HEK293 (cell line): Measurements from ENCODE around the gene SERPINB11.

Experiments used
- CTCF ChIA-PET: fragments of 350-600 bp; formaldehyde crosslinking; extraction: SDS; loops from one replicate; lab custom pipeline; 2021; ENCODE audit warnings: antibody characterized with exemption; lab: Yijun Ruan, JAX
- POLR2A ChIA-PET: fragments of 300-600 bp; formaldehyde crosslinking; extraction: SDS; loops from one replicate; lab custom pipeline; 2020; ENCODE audit warnings: antibody characterized with exemption, inconsistent platforms; lab: Yijun Ruan, JAX
- H3K27ac ChIP-seq: fragments of 200-500 bp; sonication (Bioruptor generic); 2 replicates; pipeline ENCODE4 v1.5.1; 2014; ENCODE audit warnings: low read depth, low read length, control low read depth, inconsistent platforms; ENCODE audit errors: extremely low read depth
- H3K36me3 ChIP-seq, 2 experiments: fragments of 200-500 bp in 1 of 2; sonication (Bioruptor generic) in 1 of 2; 1 replicate in 1 of 2; 2 replicates in 1 of 2; pipeline ENCODE4 v1.5.1; 2014 to 2017; ENCODE audit warnings: inconsistent platforms in 2 of 2, low read length in 2 of 2; ENCODE audit not compliant: control insufficient read depth in 2 of 2, insufficient read depth in 1 of 2
- H3K4me1 ChIP-seq: fragments of 200-500 bp; sonication (Bioruptor generic); 2 replicates; pipeline ENCODE4 v1.5.1; 2014; ENCODE audit warnings: mild to moderate bottlenecking, low read length, inconsistent platforms; ENCODE audit not compliant: control insufficient read depth, insufficient read depth
- H3K4me3 ChIP-seq: 2 replicates; pipeline ENCODE4 v1.5.1; 2011; ENCODE audit warnings: low read depth, mild to moderate bottlenecking, control low read depth, low read length, moderate library complexity
- H3K9me3 ChIP-seq: fragments of 200-500 bp; sonication (Bioruptor generic); 2 replicates; pipeline ENCODE4 v1.5.1; 2014; ENCODE audit warnings: low read depth, low read length, inconsistent platforms; ENCODE audit not compliant: control insufficient read depth, insufficient read depth
- BCL6B ChIP-seq: fragments of 450-650 bp; formaldehyde crosslinking; IDR thresholded peaks from 2 replicates; pipeline ENCODE4 v1.5.1; 2017; ENCODE audit warnings: missing biosample characterization, missing genetic modification characterization
- FEZF1 ChIP-seq: fragments of 450-650 bp; formaldehyde crosslinking; IDR thresholded peaks from 2 replicates; pipeline ENCODE4 v1.5.1; 2016; ENCODE audit warnings: missing biosample characterization, missing genetic modification characterization
- GLIS1 ChIP-seq: fragments of 450-650 bp; formaldehyde crosslinking; IDR thresholded peaks from 2 replicates; pipeline ENCODE4 v1.5.1; 2016; ENCODE audit warnings: missing biosample characterization, missing genetic modification characterization
- KLF9 ChIP-seq: fragments of 450-650 bp; formaldehyde crosslinking; IDR thresholded peaks from 2 replicates; pipeline ENCODE4 v1.5.1; 2016; ENCODE audit warnings: missing biosample characterization, missing genetic modification characterization, low read depth
- PRDM2 ChIP-seq: fragments of 450-650 bp; formaldehyde crosslinking; IDR thresholded peaks from 2 replicates; pipeline ENCODE4 v1.5.1; 2016; ENCODE audit warnings: missing biosample characterization, missing genetic modification characterization, borderline replicate concordance
- SP7 ChIP-seq: fragments of 450-650 bp; formaldehyde crosslinking; IDR thresholded peaks from 2 replicates; pipeline ENCODE4 v1.5.1; 2016; ENCODE audit warnings: missing biosample characterization, missing genetic modification characterization
- ZNF121 ChIP-seq: fragments of 450-650 bp; formaldehyde crosslinking; IDR thresholded peaks from 2 replicates; pipeline ENCODE4 v1.5.1; 2016; ENCODE audit warnings: missing biosample characterization, missing genetic modification characterization
- ZNF157 ChIP-seq: fragments of 450-650 bp; formaldehyde crosslinking; IDR thresholded peaks from 2 replicates; pipeline ENCODE4 v1.5.1; 2016; ENCODE audit warnings: missing biosample characterization, missing genetic modification characterization
- ZNF174 ChIP-seq: fragments of 450-650 bp; formaldehyde crosslinking; IDR thresholded peaks from 2 replicates; pipeline ENCODE4 v1.5.0; 2017; ENCODE audit warnings: missing biosample characterization, mild to moderate bottlenecking, missing genetic modification characterization
- ZNF18 ChIP-seq: fragments of 450-650 bp; formaldehyde crosslinking; IDR thresholded peaks from 2 replicates; pipeline ENCODE4 v1.5.1; 2016; ENCODE audit warnings: missing biosample characterization, missing genetic modification characterization
- ZNF184 ChIP-seq: fragments of 450-650 bp; IDR thresholded peaks from 2 replicates; pipeline ENCODE4 v1.5.1; 2018; ENCODE audit warnings: missing biosample characterization, mild to moderate bottlenecking, missing genetic modification characterization
- ZNF223 ChIP-seq: fragments of 450-650 bp; formaldehyde crosslinking; IDR thresholded peaks from 2 replicates; pipeline ENCODE4 v1.5.1; 2016; ENCODE audit warnings: missing biosample characterization, missing genetic modification characterization
- ZNF366 ChIP-seq: fragments of 450-650 bp; formaldehyde crosslinking; conservative IDR thresholded peaks from 2 replicates; pipeline ENCODE4 v1.5.1; 2016; ENCODE audit warnings: missing biosample characterization, missing genetic modification characterization
- ZNF433 ChIP-seq: fragments of 450-650 bp; formaldehyde crosslinking; IDR thresholded peaks from 2 replicates; pipeline ENCODE4 v1.5.1; 2016; ENCODE audit warnings: missing biosample characterization, missing genetic modification characterization, low read depth
- ZNF521 ChIP-seq: fragments of 450-650 bp; formaldehyde crosslinking; IDR thresholded peaks from 2 replicates; pipeline ENCODE4 v1.5.1; 2017; ENCODE audit warnings: missing biosample characterization, mild to moderate bottlenecking, missing genetic modification characterization
- ZNF529 ChIP-seq: fragments of 450-650 bp; formaldehyde crosslinking; IDR thresholded peaks from 2 replicates; pipeline ENCODE4 v1.5.1; 2017; ENCODE audit warnings: missing genetic modification characterization, missing biosample characterization; ENCODE audit not compliant: insufficient replicate concordance
- ZNF548 ChIP-seq: fragments of 450-650 bp; formaldehyde crosslinking; IDR thresholded peaks from 2 replicates; pipeline ENCODE4 v1.5.1; 2016; ENCODE audit warnings: missing biosample characterization, missing genetic modification characterization
- ZNF558 ChIP-seq: fragments of 450-650 bp; formaldehyde crosslinking; IDR thresholded peaks from 2 replicates; pipeline ENCODE4 v1.5.1; 2016; ENCODE audit warnings: missing biosample characterization, missing genetic modification characterization
- ZNF560 ChIP-seq: fragments of 450-650 bp; formaldehyde crosslinking; IDR thresholded peaks from 2 replicates; pipeline ENCODE4 v1.5.1; 2017; ENCODE audit warnings: missing biosample characterization, missing genetic modification characterization, borderline replicate concordance
- ZNF621 ChIP-seq: fragments of 450-650 bp; formaldehyde crosslinking; IDR thresholded peaks from 2 replicates; pipeline ENCODE4 v1.5.1; 2017; ENCODE audit warnings: missing biosample characterization, missing genetic modification characterization
- ZNF645 ChIP-seq: fragments of 450-650 bp; formaldehyde crosslinking; IDR thresholded peaks from 2 replicates; pipeline ENCODE4; 2016; ENCODE audit warnings: missing biosample characterization, missing genetic modification characterization
- ZNF664 ChIP-seq: fragments of 450-650 bp; formaldehyde crosslinking; IDR thresholded peaks from 2 replicates; pipeline ENCODE4 v1.5.1; 2016; ENCODE audit warnings: missing biosample characterization, missing genetic modification characterization
- ZNF747 ChIP-seq: fragments of 450-650 bp; formaldehyde crosslinking; IDR thresholded peaks from 2 replicates; pipeline ENCODE4 v1.5.1; 2016; ENCODE audit warnings: missing biosample characterization, missing genetic modification characterization
- ZNF837 ChIP-seq: fragments of 450-650 bp; formaldehyde crosslinking; IDR thresholded peaks from 2 replicates; pipeline ENCODE4 v1.5.1; 2016; ENCODE audit warnings: missing biosample characterization, missing genetic modification characterization
- ZSCAN5A ChIP-seq: fragments of 450-650 bp; formaldehyde crosslinking; IDR thresholded peaks from 2 replicates; pipeline ENCODE4 v1.5.1; 2016; ENCODE audit warnings: missing biosample characterization, missing genetic modification characterization
- ZXDB ChIP-seq: fragments of 450-650 bp; formaldehyde crosslinking; IDR thresholded peaks from 2 replicates; pipeline ENCODE4 v1.5.1; 2016; ENCODE audit warnings: missing biosample characterization, missing genetic modification characterization

Gene SERPINB11

GRCh38 chr18:63736876-63737275 is 34.1 kb downstream of the SERPINB11 start:
- Histone ChIP-seq H3K9me3 (no peaks in the 10 kb centered on the region), H3K36me3 (no peaks in the 10 kb centered on the region), H3K4me1 (no peaks in the 10 kb centered on the region), H3K4me3 (no peak overlapping the region), H3K27ac (no peak overlapping the region)
- ChIA-PET CTCF (no interaction called here), POLR2A (no interaction called here)
- TF ChIP-seq ZNF548 (no peak), ZNF664 (no peak), ZNF645 (tag by site-specific recombination) (no peak), ZSCAN5A (tag by site-specific recombination) (no peak), ZNF747 (tag by site-specific recombination) (no peak), ZXDB (tag by site-specific recombination) (no peak), PRDM2 (tag by site-specific recombination) (no peak), ZNF223 (tag by site-specific recombination) (no peak), ZNF837 (tag by site-specific recombination) (no peak), ZNF621 (tag by site-specific recombination) (no peak)

- Histone ChIP-seq H3K36me3 (no peaks in the 10 kb centered on the region), H3K27ac (no peak overlapping the region), H3K9me3 (no peaks in the 10 kb centered on the region), H3K4me1 (no peaks in the 10 kb centered on the region), H3K4me3 (no peak overlapping the region)
- CTCF ChIA-PET = interaction anchor here (0.5 to 1.7 kb wide), 10 partner anchors 9 to 224 kb away, joined by 3 to 10 read pairs (median 4); no protein-coding TSS in a partner anchor
- POLR2A ChIA-PET = no interaction called here
- TF ChIP-seq ZNF558 (tag by site-specific recombination) (no peak), ZNF433 (tag by site-specific recombination) (no peak), ZNF18 (tag by site-specific recombination) (no peak), KLF9 (tag by site-specific recombination) (no peak), ZNF184 (tag by site-specific recombination) (no peak), SP7 (tag by site-specific recombination) (no peak), GLIS1 (tag by site-specific recombination) (no peak), ZNF529 (tag by site-specific recombination) (no peak), ZNF174 (tag by site-specific recombination) (no peak), ZNF157 (tag by site-specific recombination) (no peak), ZNF560 (tag by site-specific recombination) (no peak), BCL6B (tag by site-specific recombination) (no peak), ZNF366 (tag by site-specific recombination) (no peak), ZNF121 (no peak), FEZF1 (tag by site-specific recombination) (no peak), ZNF521 (tag by site-specific recombination) (no peak)
Measured at GRCh38 chr18:63741769-63742168, 39.0 kb downstream of the SERPINB11 start.
